Peyer's patch (tissue), 4 donors: Measurements from ENCODE around the gene RUBCNL.

ENCODE experiments used
- CTCF ChIP-seq, 6 experiments: fragments of 450-650 bp in 4 of 6; fragments of 200-600 bp in 2 of 6; sonication (generic) in 1 of 6; IDR thresholded peaks; one replicate each; pipeline ENCODE4 v1.5.1; 2017 to 2019; ENCODE audit warnings: antibody characterized with exemption in 6 of 6, mild to moderate bottlenecking in 3 of 6, moderate library complexity in 1 of 6
- POLR2A ChIP-seq, 2 donors: fragments of 450-650 bp; IDR thresholded peaks; one replicate each; pipeline ENCODE4 v1.5.1; 2017; ENCODE audit warnings: antibody characterized with exemption in 2 of 2, mild to moderate bottlenecking in 2 of 2, moderate library complexity in 2 of 2

GRCh38 chr13:46360604-46361003 is 26.4 kb downstream of the RUBCNL start:
- TF ChIP-seq CTCF (IDR thresholded peaks at IDR 0.05), result no peak
- no peak for TF ChIP-seq POLR2A (IDR thresholded peaks at IDR 0.05)
